Measurements from ENCODE around the gene TMEM92.
"Not testable (repeated sequence)": the region's sequence is repeated elsewhere in the genome, so short reads cannot be mapped to it uniquely, and the experiment has no call there.

The TMEM92 gene

GRCh38 chr17:50301891-50302584 lies 27.8 kb downstream of the TMEM92 start:
- no peak for DNase-seq (ENCODE audit: low spot score)

- DNase-seq (ENCODE audit: low spot score), result no peak
Observed at GRCh38 chr17:50303051-50303450, 28.8 kb downstream of the TMEM92 start.

- no peak for DNase-seq (ENCODE audit: low spot score)
Observed at GRCh38 chr17:50303596-50303995, 29.3 kb downstream of the TMEM92 start.

- DNase-seq (ENCODE audit: low spot score), result no peak
Observed at GRCh38 chr17:50304781-50305404, 30.6 kb downstream of the TMEM92 start.

- DNase-seq (ENCODE audit: low spot score), result no peak
Observed at GRCh38 chr17:50307654-50308053, 33.4 kb downstream of the TMEM92 start.

- DNase-seq (ENCODE audit: low spot score), result no peak
Observed at GRCh38 chr17:50308666-50309065, 34.4 kb downstream of the TMEM92 start.

- DNase-seq (ENCODE audit: low spot score), result no peak
Observed at GRCh38 chr17:50310455-50311111, 36.3 kb downstream of the TMEM92 start.

GRCh38 chr17:50311112-50311460 lies 36.8 kb downstream of the TMEM92 start:
- DNase-seq (ENCODE audit: low spot score), result no peak

- DNase-seq (ENCODE audit: low spot score), result no peak
Observed at GRCh38 chr17:50311483-50311882, 37.2 kb downstream of the TMEM92 start.

- DNase-seq (ENCODE audit: low spot score), result no peak
Observed at GRCh38 chr17:50312308-50312707, 38.0 kb downstream of the TMEM92 start.

GRCh38 chr17:50314456-50315011 lies 40.3 kb downstream of the TMEM92 start:
- no peak for DNase-seq (ENCODE audit: low spot score)

GRCh38 chr17:50316016-50316587 lies 41.8 kb downstream of the TMEM92 start:
- DNase-seq (ENCODE audit: low spot score), result no peak

- not testable (repeated sequence) for DNase-seq (ENCODE audit: low spot score)
Observed at GRCh38 chr17:50316660-50317059, 42.4 kb downstream of the TMEM92 start.

- DNase-seq (ENCODE audit: low spot score), result no peak
Observed at GRCh38 chr17:50317121-50317520, 42.9 kb downstream of the TMEM92 start.

GRCh38 chr17:50318501-50319285 lies 44.4 kb downstream of the TMEM92 start:
- DNase-seq (ENCODE audit: low spot score), result no peak

- DNase-seq (ENCODE audit: low spot score), result no peak
Observed at GRCh38 chr17:50319306-50320004, 45.2 kb downstream of the TMEM92 start.

- DNase-seq (ENCODE audit: low spot score), result no peak
Observed at GRCh38 chr17:50322271-50322670, 48.0 kb downstream of the TMEM92 start.

GRCh38 chr17:50323060-50323459 lies 48.8 kb downstream of the TMEM92 start:
- DNase-seq (ENCODE audit: low spot score), result no peak

- DNase-seq (ENCODE audit: low spot score), result no peak
Observed at GRCh38 chr17:50325906-50326305, 51.6 kb downstream of the TMEM92 start.

GRCh38 chr17:50326831-50327364 lies 52.6 kb downstream of the TMEM92 start:
- DNase-seq (ENCODE audit: low spot score), result no peak
